Measurements from ENCODE around the gene MAPK11.

MAPK11 gene

DNA sequence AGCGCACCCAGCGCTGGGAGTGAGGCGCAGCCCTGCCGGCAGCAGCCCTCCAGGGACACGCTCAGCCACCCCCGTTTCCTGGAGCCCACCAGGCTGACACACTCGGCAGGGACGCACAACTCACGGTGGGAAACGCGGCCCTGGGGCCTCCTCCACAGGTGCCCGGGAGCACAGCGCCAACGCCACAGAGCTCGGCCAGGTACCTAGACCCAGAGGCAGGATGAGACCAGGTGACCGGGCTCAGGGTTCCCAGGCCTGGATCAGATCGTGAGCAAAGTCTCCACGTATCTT is 43.4 kb downstream of the MAPK11 start:
- peaks cover 9% of the 10 kb centered on the region for H3K4me1 Mint-ChIP-seq
- peaks cover 59% of the 10 kb centered on the region for H3K36me3 Mint-ChIP-seq
- H3K27me3 Mint-ChIP-seq = no peaks in the 10 kb centered on the region
- H3K9me3 Mint-ChIP-seq = no peaks in the 10 kb centered on the region
- no peak for ATAC-seq
- H3K4me3 Mint-ChIP-seq = no peak overlapping the region
- H3K27ac Mint-ChIP-seq = no peak overlapping the region

- peak; percentile 46 for ATAC-seq
- no peaks in the 10 kb centered on the region for H3K9me3 Mint-ChIP-seq
- peaks cover 55% of the 10 kb centered on the region for H3K36me3 Mint-ChIP-seq
- no peak overlapping the region for H3K4me3 Mint-ChIP-seq
- H3K27ac Mint-ChIP-seq = no peak overlapping the region
- no peaks in the 10 kb centered on the region for H3K27me3 Mint-ChIP-seq
- peaks cover 9% of the 10 kb centered on the region for H3K4me1 Mint-ChIP-seq
Measured at GRCh38 chr22:50226063-50226874, 43.9 kb downstream of the MAPK11 start.

- no peaks in the 10 kb centered on the region for H3K27me3 Mint-ChIP-seq
- ATAC-seq = no peak
- peaks cover 61% of the 10 kb centered on the region for H3K36me3 Mint-ChIP-seq
- H3K9me3 Mint-ChIP-seq = no peaks in the 10 kb centered on the region
- H3K27ac Mint-ChIP-seq = no peak overlapping the region
- no peak overlapping the region for H3K4me3 Mint-ChIP-seq
- H3K4me1 Mint-ChIP-seq = peaks cover 9% of the 10 kb centered on the region
Measured at GRCh38 chr22:50225200-50225969, 44.8 kb downstream of the MAPK11 start.

DNA sequence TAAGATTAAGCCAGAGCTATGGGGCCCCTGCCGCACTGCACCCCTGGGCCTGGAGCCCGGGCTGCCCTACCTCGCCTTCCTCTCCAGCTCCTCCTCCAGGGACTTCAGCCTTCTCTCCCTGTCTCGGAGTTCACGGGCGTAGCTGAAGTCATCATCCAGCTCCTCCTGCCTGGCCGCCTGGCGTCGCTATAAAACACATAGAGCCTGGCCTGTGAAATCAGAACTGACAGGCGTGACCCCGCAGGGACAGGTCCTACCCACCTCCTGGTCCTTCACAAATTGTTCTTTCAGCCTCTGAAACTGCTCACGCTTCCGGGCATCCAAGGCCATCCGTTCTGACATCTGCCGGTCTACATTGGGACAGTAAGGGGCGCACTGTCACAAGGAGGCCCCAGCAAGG is 46.1 kb downstream of the MAPK11 start:
- no peak for ATAC-seq
- Mint-ChIP-seq H3K27me3 (no peaks in the 10 kb centered on the region), H3K4me1 (peaks cover 8% of the 10 kb centered on the region), H3K27ac (no peak overlapping the region), H3K4me3 (no peak overlapping the region), H3K9me3 (no peaks in the 10 kb centered on the region), H3K36me3 (peaks cover 62% of the 10 kb centered on the region)

- H3K36me3 Mint-ChIP-seq = peaks cover 66% of the 10 kb centered on the region
- no peak overlapping the region for H3K4me3 Mint-ChIP-seq
- no peaks in the 10 kb centered on the region for H3K27me3 Mint-ChIP-seq
- H3K9me3 Mint-ChIP-seq = no peaks in the 10 kb centered on the region
- no peaks in the 10 kb centered on the region for H3K4me1 Mint-ChIP-seq
- ATAC-seq = no peak
- H3K27ac Mint-ChIP-seq = no peak overlapping the region
Measured at GRCh38 chr22:50222508-50222907, 47.7 kb downstream of the MAPK11 start.

- Mint-ChIP-seq H3K4me3 (no peak overlapping the region), H3K4me1 (no peaks in the 10 kb centered on the region), H3K36me3 (peaks cover 64% of the 10 kb centered on the region), H3K27me3 (no peaks in the 10 kb centered on the region), H3K9me3 (no peaks in the 10 kb centered on the region), H3K27ac (no peak overlapping the region)
- ATAC-seq = no peak
Measured at GRCh38 chr22:50221410-50222300, 48.5 kb downstream of the MAPK11 start.

DNA sequence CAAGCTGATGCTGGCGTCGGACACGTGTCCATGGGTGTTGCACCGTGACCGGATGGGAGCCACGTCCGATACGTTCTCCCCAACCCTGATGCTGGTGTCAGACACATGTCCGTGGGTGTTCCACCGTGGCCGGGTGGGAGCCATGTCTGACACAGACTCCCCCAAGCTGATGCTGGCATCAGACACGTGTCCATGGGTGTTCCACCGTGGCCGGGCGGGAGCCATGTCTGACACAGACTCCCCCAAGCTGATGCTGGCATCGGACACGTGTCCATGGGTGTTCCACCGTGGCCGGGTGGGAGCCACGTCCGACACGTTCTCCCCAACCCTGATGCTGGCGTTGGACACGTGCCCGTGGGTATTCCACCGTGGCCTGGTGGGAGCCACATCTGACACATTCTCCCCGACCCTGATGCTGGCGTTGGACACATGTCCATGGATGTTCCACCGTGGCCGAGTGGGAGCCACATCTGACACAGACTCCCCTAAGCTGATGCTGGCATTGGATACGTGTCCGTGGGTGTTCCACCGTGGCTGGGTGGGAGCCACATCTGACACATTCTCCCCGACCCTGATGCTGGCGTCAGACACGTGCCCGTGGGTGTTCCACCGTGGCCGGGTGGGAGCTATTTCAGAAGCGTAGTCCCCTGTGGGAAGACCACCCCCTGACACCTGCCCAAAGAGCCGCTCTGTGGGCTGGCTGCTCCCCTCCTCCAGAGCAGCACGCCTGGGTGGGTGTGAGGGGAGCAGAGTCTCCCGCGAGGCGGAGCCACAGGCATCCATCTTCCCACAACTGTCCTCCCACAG is 49.4 kb downstream of the MAPK11 start:
- no peak for ATAC-seq
- H3K4me3 Mint-ChIP-seq = no peak overlapping the region
- no peaks in the 10 kb centered on the region for H3K27me3 Mint-ChIP-seq
- no peak overlapping the region for H3K27ac Mint-ChIP-seq
- no peaks in the 10 kb centered on the region for H3K9me3 Mint-ChIP-seq
- no peaks in the 10 kb centered on the region for H3K4me1 Mint-ChIP-seq
- peaks cover 68% of the 10 kb centered on the region for H3K36me3 Mint-ChIP-seq

DNA sequence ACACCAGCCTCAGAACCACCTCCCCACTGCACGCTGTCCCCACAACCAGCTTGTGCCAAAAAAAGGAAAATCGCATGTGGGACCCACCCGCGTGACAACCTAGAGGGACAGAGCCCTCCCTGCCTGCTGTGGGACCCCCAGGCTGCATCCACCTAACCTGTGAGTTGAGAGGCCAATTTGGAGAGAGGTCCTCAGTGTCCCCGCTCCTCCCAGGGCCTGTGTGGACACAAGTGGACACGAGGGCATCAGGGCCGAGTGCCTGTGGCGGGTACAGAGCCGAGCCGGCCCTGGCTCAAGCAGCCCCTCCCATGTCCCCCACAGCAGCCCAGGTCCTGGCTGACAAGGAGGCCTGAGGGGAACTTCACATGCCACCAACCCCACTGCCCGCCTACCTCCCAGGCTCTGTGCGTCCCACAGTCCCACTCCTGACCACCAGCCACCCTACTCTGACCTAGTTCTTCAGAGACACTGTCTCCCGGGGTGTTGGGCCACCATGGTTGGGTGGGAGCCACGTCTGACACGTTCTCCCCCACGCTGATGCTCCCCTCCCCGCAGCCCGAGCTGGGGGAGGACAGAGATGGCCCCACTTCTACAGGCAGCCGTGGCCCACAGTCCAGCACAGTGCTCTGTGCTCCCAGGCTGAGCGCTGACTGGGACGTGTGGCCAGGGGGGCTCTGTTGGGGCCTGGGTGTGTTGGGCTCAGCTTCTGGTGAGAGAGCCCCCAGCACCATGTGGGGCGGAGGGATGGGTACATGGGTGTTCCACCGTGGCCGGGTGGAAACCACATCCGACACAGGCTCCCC is 50.2 kb downstream of the MAPK11 start:
- H3K4me1 Mint-ChIP-seq = peaks cover 3% of the 10 kb centered on the region
- H3K9me3 Mint-ChIP-seq = no peaks in the 10 kb centered on the region
- no peaks in the 10 kb centered on the region for H3K27me3 Mint-ChIP-seq
- no peak overlapping the region for H3K27ac Mint-ChIP-seq
- H3K36me3 Mint-ChIP-seq = peaks cover 70% of the 10 kb centered on the region
- no peak for ATAC-seq
- H3K4me3 Mint-ChIP-seq = no peak overlapping the region

GRCh38 chr22:50218996-50219727 is 51.0 kb downstream of the MAPK11 start:
- H3K27ac Mint-ChIP-seq = no peak overlapping the region
- ATAC-seq = peak; percentile 39

DNA sequence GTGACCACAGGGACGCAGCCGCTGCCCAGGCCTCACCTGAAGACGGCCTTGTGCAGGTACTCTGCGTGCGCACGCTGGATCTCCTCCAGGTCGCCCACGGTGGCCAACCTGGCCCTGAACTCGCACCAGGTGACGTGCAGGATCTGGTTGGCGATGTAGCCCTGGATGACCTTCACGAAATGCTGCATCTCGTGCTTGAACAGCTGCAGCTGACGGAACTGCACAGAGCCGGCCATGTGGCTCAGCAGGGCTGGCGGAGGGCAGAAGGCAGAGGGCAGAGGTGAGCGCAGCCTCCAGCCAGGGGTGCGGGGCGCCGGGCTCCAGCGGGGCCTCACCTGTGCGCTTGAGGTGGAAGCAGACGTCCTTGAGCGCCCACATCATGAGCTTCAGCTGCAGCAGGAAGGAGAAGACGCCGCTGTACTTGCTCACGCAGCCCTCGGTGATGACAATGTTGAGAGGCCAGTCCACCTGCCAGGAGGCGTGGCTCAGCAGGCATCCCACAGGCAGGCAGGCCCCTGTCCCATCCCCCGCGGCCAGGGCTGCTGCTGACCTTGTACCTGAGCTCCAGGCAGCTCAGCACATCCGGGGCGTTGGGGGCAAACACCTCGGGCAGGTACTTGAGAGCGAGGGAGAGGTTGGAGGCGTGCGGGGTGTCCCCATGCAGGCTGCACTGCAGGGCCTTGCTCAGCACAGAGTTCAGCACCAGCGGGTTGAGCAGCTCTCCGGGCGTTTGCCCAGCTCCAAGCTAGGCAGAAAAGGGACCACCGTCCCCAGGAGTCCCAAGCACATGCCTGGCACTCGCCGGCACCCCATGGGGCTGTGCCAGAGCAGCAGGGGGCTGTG is 51.8 kb downstream of the MAPK11 start:
- no peak overlapping the region for H3K27ac Mint-ChIP-seq
- ATAC-seq = no peak
- no peaks in the 10 kb centered on the region for H3K9me3 Mint-ChIP-seq
- no peaks in the 10 kb centered on the region for H3K27me3 Mint-ChIP-seq
- peaks cover 72% of the 10 kb centered on the region for H3K36me3 Mint-ChIP-seq
- peaks cover 12% of the 10 kb centered on the region for H3K4me1 Mint-ChIP-seq
- no peak overlapping the region for H3K4me3 Mint-ChIP-seq

More at GRCh38 chr22:50218996-50219727, 51.0 kb downstream of the MAPK11 start:
- Mint-ChIP-seq H3K4me3 (no peak overlapping the region), H3K36me3 (peaks cover 72% of the 10 kb centered on the region), H3K4me1 (peaks cover 7% of the 10 kb centered on the region), H3K9me3 (no peaks in the 10 kb centered on the region), H3K27me3 (no peaks in the 10 kb centered on the region)

DNA sequence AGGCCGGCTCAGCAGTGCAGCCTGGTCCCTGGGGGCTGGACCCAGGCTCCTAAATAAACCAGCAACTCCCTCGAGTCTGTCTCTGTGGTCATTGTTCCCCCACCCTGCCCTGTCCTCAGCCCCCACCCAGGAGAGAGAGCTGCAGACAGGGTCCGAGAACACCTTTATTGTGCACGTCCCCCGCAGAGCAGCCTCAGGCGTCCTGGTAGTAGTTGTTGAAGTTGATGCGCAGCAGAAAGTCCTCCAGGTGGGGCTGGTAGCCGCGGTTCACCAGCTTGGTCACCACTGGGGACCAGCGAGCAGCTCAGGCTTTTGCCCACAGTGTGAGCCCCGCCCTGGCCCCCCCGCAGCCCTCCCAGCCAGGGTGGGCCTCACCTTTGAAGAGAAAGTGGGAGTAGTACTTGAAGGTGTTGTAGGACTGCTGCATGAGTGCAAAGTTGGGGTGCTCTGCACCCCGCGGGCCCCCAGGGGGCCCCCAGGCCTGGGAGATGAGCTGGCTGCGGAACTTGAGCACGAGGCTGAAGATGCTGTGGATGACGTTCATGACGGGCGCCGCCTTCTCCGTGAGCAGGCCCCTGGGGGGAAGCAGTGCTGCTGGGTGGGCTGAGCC is 52.5 kb downstream of the MAPK11 start:
- Mint-ChIP-seq H3K9me3 (no peaks in the 10 kb centered on the region), H3K27ac (no peak overlapping the region), H3K4me1 (peaks cover 19% of the 10 kb centered on the region), H3K36me3 (peaks cover 72% of the 10 kb centered on the region), H3K27me3 (no peaks in the 10 kb centered on the region), H3K4me3 (no peak overlapping the region)
- ATAC-seq = no peak

DNA sequence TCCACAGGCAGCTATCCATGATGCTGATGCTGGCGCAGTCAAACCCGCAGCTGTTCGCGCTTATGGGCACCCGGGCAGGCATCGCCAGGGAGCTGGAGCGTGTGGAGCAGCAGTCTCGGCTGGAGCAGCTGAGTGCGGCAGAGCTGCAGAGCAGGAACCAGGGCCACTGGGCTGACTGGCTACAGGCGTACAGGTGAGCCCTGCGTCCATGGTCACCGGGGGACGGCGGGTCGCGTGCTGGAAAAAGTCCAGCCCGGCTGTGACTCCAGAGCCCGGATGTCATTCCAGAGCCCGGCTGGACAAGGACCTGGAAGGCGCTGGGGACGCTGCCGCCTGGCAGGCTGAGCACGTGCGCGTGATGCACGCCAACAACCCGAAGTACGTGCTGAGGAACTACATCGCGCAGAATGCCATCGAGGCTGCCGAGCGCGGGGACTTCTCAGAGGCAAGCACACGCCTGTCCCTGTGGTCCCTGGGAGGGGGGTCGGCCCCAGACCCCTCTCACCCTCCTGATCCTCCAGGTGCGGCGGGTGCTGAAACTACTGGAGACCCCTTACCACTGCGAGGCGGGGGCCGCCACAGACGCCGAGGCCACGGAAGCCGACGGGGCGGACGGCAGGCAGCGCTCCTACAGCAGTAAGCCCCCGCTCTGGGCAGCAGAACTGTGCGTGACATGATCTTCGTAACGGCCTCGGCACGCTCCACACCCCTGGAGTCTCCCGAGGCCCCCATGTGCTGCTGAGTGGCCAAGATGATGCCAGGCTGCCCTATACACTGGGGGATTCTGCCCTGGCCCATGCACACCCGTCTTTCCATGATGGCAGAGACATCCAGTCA is 53.3 kb downstream of the MAPK11 start:
- Mint-ChIP-seq H3K9me3 (no peaks in the 10 kb centered on the region), H3K27me3 (no peaks in the 10 kb centered on the region), H3K4me1 (peaks cover 19% of the 10 kb centered on the region), H3K36me3 (peaks cover 76% of the 10 kb centered on the region), H3K4me3 (no peak overlapping the region), H3K27ac (no peak overlapping the region)
- no peak for ATAC-seq
